HCT116 (cell line): ENCODE results near the gene MRPL21. TPM values are rescaled to one million over a fixed set of nuclear protein-coding genes. Genes with fewer than 3 reads are reported as not detected.

ENCODE experiments used
- ATAC-seq: fragments of 200-7000 bp; cut with Tn5 transposase; 2 replicates; pipeline ENCODE4 v1.9.1; 2020; ENCODE audit warnings: mild to moderate bottlenecking, moderate library complexity
- BruUV-seq: library from RNA; stranded (reverse); fragments of 400-500 nt; replicated peaks from 2 replicates; lab custom pipeline; 2021; lab: Mats Ljungman, UMichigan
- CTCF ChIA-PET: fragments of 300-600 bp; sonication (Branson Sonifier 250); formaldehyde crosslinking; loops from one replicate; lab custom pipeline; 2021; ENCODE audit warnings: antibody characterized with exemption; lab: Charles Lee
- POLR2A ChIA-PET: fragments of 300-600, 350-600 bp; sonication (Branson Sonifier 250); formaldehyde crosslinking; loops from one replicate; lab custom pipeline; 2021; ENCODE audit warnings: antibody characterized with exemption; lab: Charles Lee
- RAD21 ChIA-PET, 2 experiments: fragments of 300-600 bp; sonication (Branson Sonifier 250); formaldehyde crosslinking; loops; one replicate each; lab custom pipeline; 2023; ENCODE audit warnings: low total read pairs in 2 of 2; ENCODE audit not compliant: uncharacterized antibody in 2 of 2, unreplicated experiment in 2 of 2, low non-redundant PET in 1 of 2; lab: Charles Lee
- DNase-seq: peaks from one replicate; pipeline ENCODE4 v3.0.0-alpha.2; 2010; ENCODE audit warnings: low read depth, low spot score
- H2AFZ ChIP-seq: fragments of 200-600 bp; shearing (Covaris generic), sonication (generic); 2 replicates; pipeline ENCODE4 v1.6.1; 2017; ENCODE audit warnings: low read depth, mixed run types, mixed read lengths, antibody characterized with exemption, low read length; ENCODE audit not compliant: poor library complexity, severe bottlenecking
- H3K27ac ChIP-seq: 2 replicates; pipeline ENCODE4 v1.5.1; 2012; ENCODE audit warnings: low read depth, low read length
- H3K27me3 ChIP-seq: fragments of 200-600 bp; sonication (generic); 2 replicates; pipeline ENCODE4 v1.6.1; 2016; ENCODE audit warnings: mixed run types, low read length, mixed read lengths; ENCODE audit not compliant: insufficient read depth
- H3K36me3 ChIP-seq, 2 experiments: fragments of 200-500 bp in 1 of 2; fragments of 200-600 bp in 1 of 2; sonication (Bioruptor generic) in 1 of 2; sonication (generic) in 1 of 2; 2 replicates each; pipeline versions ENCODE4 v1.5.1 to v1.6.1; 2014 to 2016; ENCODE audit warnings: low read length in 2 of 2, inconsistent platforms in 1 of 2, mixed read lengths in 1 of 2, mixed run types in 1 of 2; ENCODE audit not compliant: insufficient read depth in 2 of 2, control insufficient read depth in 1 of 2
- H3K4me1 ChIP-seq, 2 experiments: fragments of 200-600 bp in 1 of 2; sonication (generic) in 1 of 2; 2 replicates each; pipeline versions ENCODE4 v1.5.1 to v1.6.1; 2012 to 2017; ENCODE audit warnings: low read length in 2 of 2, inconsistent platforms in 1 of 2, mild to moderate bottlenecking in 1 of 2, mixed read lengths in 1 of 2, mixed run types in 1 of 2, moderate library complexity in 1 of 2; ENCODE audit not compliant: insufficient read depth in 2 of 2, control insufficient read depth in 1 of 2
- H3K4me2 ChIP-seq: fragments of 200-600 bp; sonication (generic); 2 replicates; pipeline ENCODE4 v1.6.1; 2017; ENCODE audit warnings: mixed run types, low read length, mixed read lengths
- H3K4me3 ChIP-seq, 2 experiments: fragments of 200-600 bp in 1 of 2; sonication (generic) in 1 of 2; replicated peaks in 1 of 2; 2 replicates each; pipeline ENCODE4 v1.5.1; 2011 to 2016; ENCODE audit warnings: low read length in 2 of 2, control low read depth in 1 of 2, low read depth in 1 of 2, mild to moderate bottlenecking in 1 of 2, mixed read lengths in 1 of 2, mixed run types in 1 of 2
- H3K79me2 ChIP-seq: fragments of 200-600 bp; sonication (generic); 2 replicates; pipeline ENCODE4 v1.6.1; 2017; ENCODE audit warnings: mild to moderate bottlenecking, mixed run types, low read length, moderate library complexity, mixed read lengths; ENCODE audit not compliant: insufficient read depth
- H3K9ac ChIP-seq: fragments of 200-600 bp; sonication (generic); 2 replicates; pipeline ENCODE4 v1.6.1; 2016; ENCODE audit warnings: low read length, mixed read lengths
- H3K9me2 ChIP-seq: fragments of 200-600 bp; sonication (generic), shearing (Covaris generic); 2 replicates; pipeline ENCODE4 v1.6.1; 2017; ENCODE audit warnings: mixed run types, mild to moderate bottlenecking, moderate library complexity; ENCODE audit not compliant: insufficient read depth
- H3K9me3 ChIP-seq, 2 experiments: fragments of 200-500 bp in 1 of 2; fragments of 200-600 bp in 1 of 2; sonication (Bioruptor generic) in 1 of 2; sonication (generic) in 1 of 2; 2 replicates each; pipeline ENCODE4 v1.6.1; 2014 to 2017; ENCODE audit warnings: low read length in 2 of 2, mixed read lengths in 2 of 2, inconsistent platforms in 1 of 2, low read depth in 1 of 2, mild to moderate bottlenecking in 1 of 2, mixed run types in 1 of 2, moderate library complexity in 1 of 2; ENCODE audit not compliant: control insufficient read depth in 1 of 2, insufficient read depth in 1 of 2
- H4K20me1 ChIP-seq: fragments of 200-600 bp; sonication (generic), shearing (Covaris generic); 2 replicates; pipeline ENCODE4 v1.6.1; 2017; ENCODE audit warnings: mixed run types, mild to moderate bottlenecking, moderate library complexity; ENCODE audit not compliant: insufficient read depth
- CEBPB ChIP-seq: IDR thresholded peaks from 2 replicates; pipeline ENCODE4 v1.6.1; 2012; ENCODE audit warnings: low read depth
- EGR1 ChIP-seq: IDR thresholded peaks from 2 replicates; pipeline ENCODE4 v1.6.1; 2012; ENCODE audit warnings: low read depth
- EZH2phosphoT487 ChIP-seq: fragments of 200-600 bp; IDR thresholded peaks from 2 replicates; pipeline ENCODE4 v1.6.1; 2018; ENCODE audit warnings: antibody characterized with exemption, borderline replicate concordance
- JUND ChIP-seq: IDR thresholded peaks from 2 replicates; pipeline ENCODE4 v1.6.1; 2012
- POLR2AphosphoS5 ChIP-seq: IDR thresholded peaks from 2 replicates; pipeline ENCODE4 v1.6.1; 2011; ENCODE audit warnings: mild to moderate bottlenecking, low read depth, low read length, moderate library complexity
- SP1 ChIP-seq: IDR thresholded peaks from 2 replicates; pipeline ENCODE4 v1.6.1; 2012; ENCODE audit warnings: low read depth
- TCF7L2 ChIP-seq: IDR thresholded peaks from 2 replicates; pipeline ENCODE4 v1.7.0; 2011; ENCODE audit warnings: borderline replicate concordance, inconsistent platforms; ENCODE audit not compliant: insufficient read depth, insufficient read length; ENCODE audit errors: extremely low read depth
- YY1 ChIP-seq: IDR thresholded peaks from 2 replicates; pipeline ENCODE4 v1.6.1; 2011; ENCODE audit warnings: low read length, low read depth, moderate library complexity, mild to moderate bottlenecking; ENCODE audit not compliant: insufficient replicate concordance; ENCODE audit errors: extremely low read depth
- ZFX ChIP-seq: fragments of 450-650 bp; IDR thresholded peaks from 2 replicates; pipeline ENCODE4 v1.6.1; 2017
- intact Hi-C: fragments of 100-400 bp; cut with micrococcal nuclease; formaldehyde crosslinking; loops from 2 replicates; pipeline ENCODE4 v1.10.0; 2022
- total RNA-seq: library from RNA; stranded (reverse); gene quantifications from one replicate; pipeline ENCODE4 v1.2.1, GENCODE V29; 2021; ENCODE audit not compliant: unreplicated experiment
- TF ChIP-seq, protein P1 (sequence below): IDR thresholded peaks from 2 replicates; pipeline ENCODE4 v1.6.1; 2011; ENCODE audit warnings: mild to moderate bottlenecking, low read length, moderate library complexity; ENCODE audit not compliant: insufficient replicate concordance; ENCODE audit errors: extremely low read depth
- TF ChIP-seq, protein P2 (sequence below), 3 experiments: fragments of 200-600 bp in 1 of 3; sonication (generic) in 1 of 3; IDR thresholded peaks in 2 of 3; conservative IDR thresholded peaks in 1 of 3; 2 replicates each; pipeline ENCODE4 v1.5.1; 2012 to 2017; ENCODE audit warnings: low read depth in 2 of 3, low read length in 2 of 3, antibody characterized with exemption in 1 of 3, borderline replicate concordance in 1 of 3, control low read depth in 1 of 3, mild to moderate bottlenecking in 1 of 3, mixed read lengths in 1 of 3, mixed run types in 1 of 3, moderate library complexity in 1 of 3; ENCODE audit not compliant: insufficient read depth in 1 of 3

MRPL21 gene
- total RNA-seq, 1 experiment from 2014 or later, result 90.2 TPM

DNA sequence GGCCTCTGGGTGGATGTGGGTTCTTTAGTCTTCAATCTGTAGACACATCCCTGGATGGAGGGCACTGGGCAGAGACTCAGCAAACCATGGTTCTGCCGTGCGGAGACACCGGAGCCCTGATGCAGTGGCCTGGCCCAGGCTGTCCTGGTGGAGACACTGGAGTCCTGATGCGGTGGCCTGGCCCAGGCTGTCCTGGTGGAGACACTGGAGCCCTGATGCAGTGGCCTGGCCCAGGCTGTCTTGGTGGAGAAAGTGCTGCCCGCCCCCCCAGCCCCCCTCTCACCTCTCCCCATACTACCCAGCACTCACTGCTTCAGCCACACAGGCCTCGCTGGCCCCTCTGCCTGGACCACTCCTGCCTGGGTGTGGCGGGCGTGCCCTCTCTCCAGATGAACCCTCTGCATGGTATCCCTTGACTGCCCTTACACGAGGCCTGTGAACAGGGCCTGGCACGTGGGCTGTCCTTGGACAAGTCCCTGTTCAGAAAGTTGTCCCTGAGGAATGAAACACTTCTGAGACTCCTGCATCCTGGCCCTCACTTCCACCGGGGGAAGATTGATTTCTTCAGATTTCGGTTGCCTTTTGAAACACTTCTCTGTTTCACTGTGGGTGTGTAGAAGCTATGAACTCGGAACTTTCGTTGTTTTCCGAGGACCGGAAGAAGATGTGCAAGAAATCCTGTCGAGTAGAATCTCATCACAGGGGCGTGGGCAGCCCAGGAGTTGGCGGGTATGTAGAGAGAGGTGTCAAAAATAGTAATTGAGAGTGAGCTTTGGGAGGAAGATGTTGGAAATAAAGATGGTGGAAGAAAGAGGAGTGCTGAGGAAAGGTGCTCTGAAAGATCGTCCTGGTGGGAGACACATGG is 26.3 kb upstream of the MRPL21 start:
- DNase-seq (no peak), ATAC-seq (no peak)
- Histone ChIP-seq H3K9ac (no peak overlapping the region), H3K4me2 (no peak overlapping the region), H3K36me3 (peaks cover 15 to 30% of the 10 kb centered on the region in 2 experiments), H2AFZ (no peak overlapping the region), H3K4me1 (no peaks in the 10 kb centered on the region), H3K9me3 (peaks cover 6 to 10% of the 10 kb centered on the region in 2 experiments; a peak in 3 of 4 replicates), H4K20me1 (no peaks in the 10 kb centered on the region), H3K4me3 (no peak overlapping the region), H3K27ac (no peak overlapping the region), H3K79me2 (peaks cover 11% of the 10 kb centered on the region; the same call in 1 of the 2 replicates), H3K27me3 (no peaks in the 10 kb centered on the region), H3K9me2 (no peaks in the 10 kb centered on the region)
- ChIA-PET POLR2A (no interaction called here), CTCF (no interaction called here), RAD21 (no interaction called here)
- BruUV-seq, result no TSS peak
- intact Hi-C loops, result no loop called here
- TF ChIP-seq TCF7L2 (no peak), YY1 (no peak), SP1 (no peak), ZFX (no peak), EZH2phosphoT487 (no peak), JUND (no peak), CEBPB (no peak), POLR2AphosphoS5 (no peak), EGR1 (no peak)
- TF ChIP-seq, protein P1, sequence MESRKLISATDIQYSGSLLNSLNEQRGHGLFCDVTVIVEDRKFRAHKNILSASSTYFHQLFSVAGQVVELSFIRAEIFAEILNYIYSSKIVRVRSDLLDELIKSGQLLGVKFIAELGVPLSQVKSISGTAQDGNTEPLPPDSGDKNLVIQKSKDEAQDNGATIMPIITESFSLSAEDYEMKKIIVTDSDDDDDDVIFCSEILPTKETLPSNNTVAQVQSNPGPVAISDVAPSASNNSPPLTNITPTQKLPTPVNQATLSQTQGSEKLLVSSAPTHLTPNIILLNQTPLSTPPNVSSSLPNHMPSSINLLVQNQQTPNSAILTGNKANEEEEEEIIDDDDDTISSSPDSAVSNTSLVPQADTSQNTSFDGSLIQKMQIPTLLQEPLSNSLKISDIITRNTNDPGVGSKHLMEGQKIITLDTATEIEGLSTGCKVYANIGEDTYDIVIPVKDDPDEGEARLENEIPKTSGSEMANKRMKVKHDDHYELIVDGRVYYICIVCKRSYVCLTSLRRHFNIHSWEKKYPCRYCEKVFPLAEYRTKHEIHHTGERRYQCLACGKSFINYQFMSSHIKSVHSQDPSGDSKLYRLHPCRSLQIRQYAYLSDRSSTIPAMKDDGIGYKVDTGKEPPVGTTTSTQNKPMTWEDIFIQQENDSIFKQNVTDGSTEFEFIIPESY, result no peak
- TF ChIP-seq, protein P2, sequence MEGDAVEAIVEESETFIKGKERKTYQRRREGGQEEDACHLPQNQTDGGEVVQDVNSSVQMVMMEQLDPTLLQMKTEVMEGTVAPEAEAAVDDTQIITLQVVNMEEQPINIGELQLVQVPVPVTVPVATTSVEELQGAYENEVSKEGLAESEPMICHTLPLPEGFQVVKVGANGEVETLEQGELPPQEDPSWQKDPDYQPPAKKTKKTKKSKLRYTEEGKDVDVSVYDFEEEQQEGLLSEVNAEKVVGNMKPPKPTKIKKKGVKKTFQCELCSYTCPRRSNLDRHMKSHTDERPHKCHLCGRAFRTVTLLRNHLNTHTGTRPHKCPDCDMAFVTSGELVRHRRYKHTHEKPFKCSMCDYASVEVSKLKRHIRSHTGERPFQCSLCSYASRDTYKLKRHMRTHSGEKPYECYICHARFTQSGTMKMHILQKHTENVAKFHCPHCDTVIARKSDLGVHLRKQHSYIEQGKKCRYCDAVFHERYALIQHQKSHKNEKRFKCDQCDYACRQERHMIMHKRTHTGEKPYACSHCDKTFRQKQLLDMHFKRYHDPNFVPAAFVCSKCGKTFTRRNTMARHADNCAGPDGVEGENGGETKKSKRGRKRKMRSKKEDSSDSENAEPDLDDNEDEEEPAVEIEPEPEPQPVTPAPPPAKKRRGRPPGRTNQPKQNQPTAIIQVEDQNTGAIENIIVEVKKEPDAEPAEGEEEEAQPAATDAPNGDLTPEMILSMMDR (IDR thresholded peaks at IDR 0.05 in 2 of 3, conservative IDR thresholded peaks at IDR 0.05 in 1 of 3; ENCODE audit: borderline replicate concordance in 1 of 3, insufficient read depth in 1 of 3, low read depth in 2 of 3, low read length in 2 of 3), result no peak
